ENCODE measurements around the gene GPD1L.
"Not testable (repeated sequence)": the region's sequence is repeated elsewhere in the genome, so short reads cannot be mapped to it uniquely, and the experiment has no call there.

The GPD1L gene

GRCh38 chr3:32104492-32104891 lies 1.9 kb upstream of the GPD1L start:
- no peaks in the 10 kb centered on the region for H3K9me3 ChIP-seq (ENCODE audit: control insufficient read depth, low read length)
- no peak for TF ChIP-seq CTCF (IDR thresholded peaks at IDR 0.05)

GRCh38 chr3:32105291-32106131 lies 909 bp upstream of the GPD1L start:
- Histone ChIP-seq H3K27ac (peak overlapping the region; percentile 66), H3K79me2 (peaks cover under 1% of the 10 kb centered on the region), H3K9ac (no peak overlapping the region), H3K4me2 (ENCODE audit: low read length) (no peak overlapping the region), H3K36me3 (ENCODE audit: control insufficient read depth, insufficient read depth, low read length) (no peaks in the 10 kb centered on the region), H3K4me3 (ENCODE audit: low read depth, low read length) (no peak overlapping the region), H3K27me3 (ENCODE audit: control insufficient read depth, insufficient read depth, low read length) (no peaks in the 10 kb centered on the region), H3K4me1 (peaks cover 28% of the 10 kb centered on the region), H3K9me3 (ENCODE audit: control insufficient read depth, low read length) (no peaks in the 10 kb centered on the region), H2AFZ (peak overlapping the region; percentile 94)
- no peak for TF ChIP-seq CTCF (IDR thresholded peaks at IDR 0.05)

More at GRCh38 chr3:32104492-32104891, 1.9 kb upstream of the GPD1L start:
- no peaks in the 10 kb centered on the region for H3K36me3 ChIP-seq (ENCODE audit: control insufficient read depth, insufficient read depth, low read length)
- H3K4me1 ChIP-seq, result peaks cover 18% of the 10 kb centered on the region
- H3K4me2 ChIP-seq (ENCODE audit: low read length), result no peak overlapping the region
- H2AFZ ChIP-seq, result no peak overlapping the region
- H3K79me2 ChIP-seq, result no peaks in the 10 kb centered on the region
- H3K4me3 ChIP-seq (ENCODE audit: low read depth, low read length), result no peak overlapping the region
- no peak overlapping the region for H3K9ac ChIP-seq
- H3K27ac ChIP-seq, result no peak overlapping the region
- no peaks in the 10 kb centered on the region for H3K27me3 ChIP-seq (ENCODE audit: control insufficient read depth, insufficient read depth, low read length)

- Histone ChIP-seq H2AFZ (peak overlapping the region; percentile 94), H3K4me2 (ENCODE audit: low read length) (peak overlapping the region; percentile 69), H3K9ac (no peak overlapping the region), H3K9me3 (ENCODE audit: control insufficient read depth, low read length) (no peaks in the 10 kb centered on the region), H3K79me2 (peaks cover 15% of the 10 kb centered on the region), H3K27ac (peak overlapping the region; percentile 69), H3K27me3 (ENCODE audit: control insufficient read depth, insufficient read depth, low read length) (no peaks in the 10 kb centered on the region), H3K36me3 (ENCODE audit: control insufficient read depth, insufficient read depth, low read length) (no peaks in the 10 kb centered on the region), H3K4me3 (ENCODE audit: low read depth, low read length) (peak overlapping the region; percentile 69), H3K4me1 (peaks cover 33% of the 10 kb centered on the region)
- TF ChIP-seq CTCF (IDR thresholded peaks at IDR 0.05), result no peak
These were observed 526 bp downstream of the GPD1L start for GRCh38 chr3:32106929-32107362.

- not testable (repeated sequence) for H3K9ac ChIP-seq; H3K27ac ChIP-seq; H3K27me3 ChIP-seq (ENCODE audit: control insufficient read depth, insufficient read depth, low read length); H3K36me3 ChIP-seq (ENCODE audit: control insufficient read depth, insufficient read depth, low read length); H3K9me3 ChIP-seq (ENCODE audit: control insufficient read depth, low read length); H2AFZ ChIP-seq; H3K4me2 ChIP-seq (ENCODE audit: low read length); H3K4me3 ChIP-seq (ENCODE audit: low read depth, low read length)
- H3K79me2 ChIP-seq, result peaks cover 15% of the 10 kb centered on the region
- peaks cover 33% of the 10 kb centered on the region for H3K4me1 ChIP-seq
These were observed 1.8 kb downstream of the GPD1L start for GRCh38 chr3:32108224-32108623.

GRCh38 chr3:32109256-32109655 lies 2.8 kb downstream of the GPD1L start:
- TF ChIP-seq CTCF (IDR thresholded peaks at IDR 0.05), result no peak
- Histone ChIP-seq H3K9me3 (ENCODE audit: control insufficient read depth, low read length) (no peaks in the 10 kb centered on the region), H3K4me1 (peaks cover 33% of the 10 kb centered on the region), H3K36me3 (ENCODE audit: control insufficient read depth, insufficient read depth, low read length) (no peaks in the 10 kb centered on the region), H3K9ac (no peak overlapping the region), H3K4me2 (ENCODE audit: low read length) (peak overlapping the region; percentile 48), H3K4me3 (ENCODE audit: low read depth, low read length) (no peak overlapping the region), H3K27me3 (ENCODE audit: control insufficient read depth, insufficient read depth, low read length) (no peaks in the 10 kb centered on the region), H3K27ac (peak overlapping the region; percentile 30), H2AFZ (no peak overlapping the region), H3K79me2 (peaks cover 26% of the 10 kb centered on the region)

All from parathyroid adenoma (tissue), 2 donors.